Daoy (cell line): ENCODE results near the gene ZNF324. TPM values are rescaled to one million over a fixed set of nuclear protein-coding genes. Genes with fewer than 3 reads are reported as not detected.
"Not testable (repeated sequence)": the region's sequence is repeated elsewhere in the genome, so short reads cannot be mapped to it uniquely, and the experiment has no call there.

Source experiments
- DNase-seq: peaks from one replicate; pipeline ENCODE4 v3.0.0-alpha.2; 2015; ENCODE audit warnings: low read depth
- total RNA-seq: library from RNA; depleted of rRNA; stranded (reverse); fragments of >200 nt; shearing (Covaris generic); gene quantifications from 2 replicates; pipeline ENCODE4 v1.2.3, GENCODE V29; 2014; rRNA removed

Gene ZNF324
- total RNA-seq = 8.5 and 9.9 TPM in 2 replicates

- DNase-seq = peak; percentile 99
Measured at GRCh38 chr19:58466760-58467589, at the start of gene ZNF324. Gene ZNF324 (plus strand): TSS chr19:58467080. CDS start chr19:58469186, 2,106 bp downstream.

GRCh38 chr19:58428617-58429016 is 38.3 kb upstream of the ZNF324 start:
- DNase-seq = no peak

- no peak for DNase-seq
Measured at GRCh38 chr19:58429745-58430144, 37.1 kb upstream of the ZNF324 start.

- no peak for DNase-seq
Measured at GRCh38 chr19:58434217-58434616, 32.7 kb upstream of the ZNF324 start.

GRCh38 chr19:58439576-58440554 is 27.0 kb upstream of the ZNF324 start, which contains the start of gene ZNF132:
Gene ZNF132 (minus strand): TSS chr19:58440153. CDS start chr19:58439821, 332 bp downstream.
- DNase-seq = peak; percentile 98

- no peak for DNase-seq
Measured at GRCh38 chr19:58440556-58440955, 26.3 kb upstream of the ZNF324 start.

GRCh38 chr19:58442986-58443385 is 23.9 kb upstream of the ZNF324 start:
- DNase-seq = not testable (repeated sequence)

GRCh38 chr19:58448860-58449259 is 18.0 kb upstream of the ZNF324 start:
- not testable (repeated sequence) for DNase-seq

GRCh38 chr19:58449980-58450379 is 16.9 kb upstream of the ZNF324 start:
- not testable (repeated sequence) for DNase-seq

- no peak for DNase-seq
Measured at GRCh38 chr19:58450856-58451357, 16.0 kb upstream of the ZNF324 start.

GRCh38 chr19:58451358-58452101 is 15.3 kb upstream of the ZNF324 start, which contains the start of gene ZNF324B:
Gene ZNF324B (plus strand): TSS chr19:58451622. CDS start chr19:58453702, 2,080 bp downstream.
- peak; percentile 98 for DNase-seq

GRCh38 chr19:58453743-58454142 is 13.1 kb upstream of the ZNF324 start:
- DNase-seq = no peak

GRCh38 chr19:58455306-58455705 is 11.6 kb upstream of the ZNF324 start:
- no peak for DNase-seq

GRCh38 chr19:58456111-58456510 is 10.8 kb upstream of the ZNF324 start:
- DNase-seq = no peak

GRCh38 chr19:58460039-58460438 is 6.8 kb upstream of the ZNF324 start:
- DNase-seq = no peak

GRCh38 chr19:58466089-58466759 is 656 bp upstream of the ZNF324 start:
- no peak for DNase-seq

- no peak for DNase-seq
Measured at GRCh38 chr19:58468216-58468839, 1.4 kb downstream of the ZNF324 start.

- no peak for DNase-seq
Measured at GRCh38 chr19:58469241-58470013, 2.5 kb downstream of the ZNF324 start.

GRCh38 chr19:58470837-58471543 is 4.1 kb downstream of the ZNF324 start:
- DNase-seq = not testable (repeated sequence)
